Measurements from ENCODE around the gene FPGS. TPM values are rescaled to one million over a fixed set of nuclear protein-coding genes. Genes with fewer than 3 reads are reported as not detected.

FPGS gene
- total RNA-seq, 3 donors from 2014 or later (not counting 1 experiment from before 2014, with no cell fraction given): 99.1 to 108 (median 107) TPM

GRCh38 chr9:127813686-127814226 lies 11.1 kb downstream of the FPGS start:
- peaks cover 52% of the 10 kb centered on the region for H3K36me3 ChIP-seq (ENCODE audit: control insufficient read depth, insufficient read depth, low read length)
- H3K27me3 ChIP-seq (ENCODE audit: control insufficient read depth, insufficient read depth, low read length): no peaks in the 10 kb centered on the region
- H3K4me3 ChIP-seq (ENCODE audit: low read length): no peak overlapping the region
- no peak overlapping the region for H3K27ac ChIP-seq (ENCODE audit: low read length)
- Mint-ChIP-seq H3K4me1 (no peaks in the 10 kb centered on the region), H3K27ac (no peak overlapping the region), H3K27me3 (ENCODE audit: low read depth in 2 of 2) (no peaks in the 10 kb centered on the region), H3K4me3 (no peak overlapping the region), H3K36me3 (no peaks in the 10 kb centered on the region), H3K9me3 (no peaks in the 10 kb centered on the region)
- intact Hi-C loops (cut with micrococcal nuclease): no loop called here
- ATAC-seq: no peak
- WGBS (ENCODE audit: insufficient coverage): 97% methylated on average over 9 of the region's 9 CpGs
- H3K9me3 ChIP-seq (ENCODE audit: control insufficient read depth, insufficient read depth, low read length): no peaks in the 10 kb centered on the region
- DNase-seq: no peak
- TF ChIP-seq CTCF (IDR thresholded peaks at IDR 0.05): no peak
- H3K4me1 ChIP-seq (ENCODE audit: control insufficient read depth, insufficient read depth, low read length): peaks cover 4% of the 10 kb centered on the region

DNA sequence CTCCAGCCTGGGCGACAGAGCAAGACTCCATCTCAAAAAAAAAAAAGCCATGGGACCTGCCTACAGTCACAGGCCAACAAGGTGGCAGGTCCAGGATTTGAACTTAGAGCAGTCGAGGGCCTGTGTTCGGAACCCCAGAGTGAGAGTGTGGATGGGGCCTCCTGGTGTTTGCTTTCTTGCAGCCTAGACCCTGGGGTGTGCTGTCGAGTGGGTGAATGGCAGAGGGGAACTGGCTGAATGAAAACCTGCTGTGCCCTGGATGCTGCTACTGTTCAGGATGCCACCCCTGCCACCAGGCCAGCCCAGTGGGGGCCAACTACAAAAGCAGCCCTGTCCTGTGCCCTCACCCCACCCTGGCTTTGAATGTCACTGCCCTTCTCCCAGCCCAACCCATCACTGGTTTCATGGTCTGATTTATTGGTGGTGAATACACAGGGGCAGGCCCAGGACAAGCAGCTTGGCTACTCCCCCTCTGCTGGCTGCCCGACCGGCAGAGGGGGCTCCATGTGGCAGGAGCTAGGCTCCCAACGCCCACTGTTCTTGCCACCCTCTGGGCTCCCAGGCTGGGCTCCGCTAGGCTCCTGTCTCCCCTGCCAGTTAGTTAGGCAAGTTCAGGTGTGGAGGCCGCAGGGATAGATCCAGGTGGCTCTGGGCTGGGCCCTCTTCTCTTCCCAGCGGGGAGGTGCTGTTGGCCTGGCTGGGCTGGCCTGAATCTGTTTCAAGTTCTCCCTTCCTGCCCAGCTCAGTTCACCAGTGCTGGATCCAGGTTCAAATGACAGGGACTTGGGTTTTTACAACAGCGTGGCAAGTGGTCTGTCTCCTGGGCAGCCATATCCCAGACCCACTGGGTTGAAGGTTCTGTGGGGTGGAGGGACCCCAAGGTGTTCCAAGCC lies 12.2 kb downstream of the FPGS start:
- Mint-ChIP-seq H3K36me3 (no peaks in the 10 kb centered on the region), H3K9me3 (no peaks in the 10 kb centered on the region), H3K27ac (no peak overlapping the region), H3K4me1 (no peaks in the 10 kb centered on the region), H3K27me3 (ENCODE audit: low read depth in 2 of 2) (no peaks in the 10 kb centered on the region), H3K4me3 (no peak overlapping the region)
- TF ChIP-seq CTCF (IDR thresholded peaks at IDR 0.05): no peak
- Histone ChIP-seq H3K27ac (ENCODE audit: low read length) (no peak overlapping the region), H3K27me3 (ENCODE audit: control insufficient read depth, insufficient read depth, low read length) (no peaks in the 10 kb centered on the region), H3K4me1 (ENCODE audit: control insufficient read depth, insufficient read depth, low read length) (no peaks in the 10 kb centered on the region), H3K36me3 (ENCODE audit: control insufficient read depth, insufficient read depth, low read length) (peaks cover 47% of the 10 kb centered on the region), H3K4me3 (ENCODE audit: low read length) (no peak overlapping the region), H3K9me3 (ENCODE audit: control insufficient read depth, insufficient read depth, low read length) (no peaks in the 10 kb centered on the region)
- no peak for DNase-seq
- ATAC-seq: no peak
- 94% methylated on average over 11 of the region's 11 CpGs for WGBS (ENCODE audit: insufficient coverage)
- intact Hi-C loops (cut with micrococcal nuclease): no loop called here

DNA sequence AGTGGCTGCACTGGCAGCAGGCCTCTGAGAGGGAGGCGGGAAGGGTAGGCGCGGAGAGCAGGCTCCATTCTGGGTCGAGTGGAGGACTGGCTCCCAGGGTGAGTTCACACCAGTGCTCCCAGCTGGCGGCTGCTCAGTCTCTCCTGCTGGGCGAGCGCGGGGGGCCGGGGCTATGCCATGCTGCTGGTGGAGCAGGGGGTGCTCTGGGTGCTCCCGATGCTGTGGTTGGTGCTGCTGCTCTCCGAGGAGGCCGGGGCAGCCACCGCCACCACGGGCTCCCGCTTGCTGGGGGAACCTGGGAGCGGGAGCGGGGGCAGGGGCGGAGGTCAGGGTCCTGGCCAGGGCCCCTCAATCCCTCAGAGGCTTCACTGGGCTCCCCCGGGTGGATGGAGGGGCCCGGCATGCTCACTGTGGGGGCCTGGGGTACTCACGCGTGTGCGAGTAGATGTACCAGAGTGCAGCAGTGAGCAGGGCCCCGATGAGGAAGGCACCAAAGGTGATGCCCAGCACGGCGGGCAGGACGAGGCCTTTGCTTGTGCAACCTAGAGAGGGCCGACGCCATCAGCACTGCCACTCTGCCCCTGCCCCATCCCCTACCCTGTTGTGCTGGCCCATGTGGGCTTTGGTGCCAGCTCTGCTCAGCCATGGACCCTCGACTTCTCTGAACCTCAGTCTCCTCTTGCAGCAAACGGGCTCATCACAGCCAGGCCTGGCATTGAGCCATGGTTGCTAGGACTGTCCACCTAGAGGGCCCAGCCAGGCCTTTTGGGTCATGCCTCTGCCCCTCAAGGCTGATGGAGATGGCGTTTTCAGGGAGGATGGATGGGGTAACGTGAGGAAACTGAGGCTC lies 13.1 kb downstream of the FPGS start:
- H3K4me1 Mint-ChIP-seq: no peaks in the 10 kb centered on the region
- no peaks in the 10 kb centered on the region for H3K27me3 Mint-ChIP-seq (ENCODE audit: low read depth in 2 of 2)
- intact Hi-C loops (cut with micrococcal nuclease): no loop called here
- H3K9me3 ChIP-seq (ENCODE audit: control insufficient read depth, insufficient read depth, low read length): no peaks in the 10 kb centered on the region
- no peaks in the 10 kb centered on the region for H3K4me1 ChIP-seq (ENCODE audit: control insufficient read depth, insufficient read depth, low read length)
- no peak overlapping the region for H3K4me3 ChIP-seq (ENCODE audit: low read length)
- H3K9me3 Mint-ChIP-seq: no peaks in the 10 kb centered on the region
- no peak for DNase-seq
- H3K27me3 ChIP-seq (ENCODE audit: control insufficient read depth, insufficient read depth, low read length): no peaks in the 10 kb centered on the region
- H3K27ac Mint-ChIP-seq: no peak overlapping the region
- no peak overlapping the region for H3K27ac ChIP-seq (ENCODE audit: low read length)
- no peak overlapping the region for H3K4me3 Mint-ChIP-seq
- TF ChIP-seq CTCF (IDR thresholded peaks at IDR 0.05): no peak
- no peaks in the 10 kb centered on the region for H3K36me3 Mint-ChIP-seq
- 93% methylated on average over 33 of the region's 33 CpGs for WGBS (ENCODE audit: insufficient coverage)
- H3K36me3 ChIP-seq (ENCODE audit: control insufficient read depth, insufficient read depth, low read length): peaks cover 39% of the 10 kb centered on the region
- ATAC-seq: no peak
